GM18517 (cell line): ENCODE measurements around the gene PHF23.

Experiments used
- ATAC-seq: cut with Tn5 transposase; IDR thresholded peaks from one replicate; pipeline ENCODE4 v1.9.1; 2021; ENCODE audit warnings: mild to moderate bottlenecking, moderate library complexity; ENCODE audit not compliant: unreplicated experiment

Gene PHF23

GRCh38 chr17:7238420-7239090 is 702 bp downstream of the PHF23 start:
- ATAC-seq = no peak

- no peak for ATAC-seq
Measured at GRCh38 chr17:7237761-7238419, 1.4 kb downstream of the PHF23 start.

GRCh38 chr17:7237266-7237760 is 1.9 kb downstream of the PHF23 start:
- ATAC-seq = no peak

GRCh38 chr17:7236808-7237207 is 2.4 kb downstream of the PHF23 start:
- no peak for ATAC-seq

GRCh38 chr17:7235693-7236665 is 3.3 kb downstream of the PHF23 start:
- no peak for ATAC-seq

- peak; percentile 48 for ATAC-seq
Measured at GRCh38 chr17:7234083-7234951, 4.9 kb downstream of the PHF23 start, which contains the start of gene DVL2. Gene DVL2, minus strand, starts transcription at chr17:7234517. Its CDS starts 255 bp downstream, at chr17:7234262.

GRCh38 chr17:7233701-7234082 is 5.6 kb downstream of the PHF23 start:
- peak; percentile 2 for ATAC-seq

- no peak for ATAC-seq
Measured at GRCh38 chr17:7232114-7232513, 7.1 kb downstream of the PHF23 start.

GRCh38 chr17:7229504-7229903 is 9.8 kb downstream of the PHF23 start:
- no peak for ATAC-seq

- no peak for ATAC-seq
Measured at GRCh38 chr17:7228920-7229319, 10.3 kb downstream of the PHF23 start.

- no peak for ATAC-seq
Measured at GRCh38 chr17:7226721-7227710, 12.2 kb downstream of the PHF23 start.

- no peak for ATAC-seq
Measured at GRCh38 chr17:7225711-7226331, 13.4 kb downstream of the PHF23 start.

- ATAC-seq = no peak
Measured at GRCh38 chr17:7224661-7225111, 14.6 kb downstream of the PHF23 start.

GRCh38 chr17:7224110-7224509 is 15.1 kb downstream of the PHF23 start:
- no peak for ATAC-seq

- ATAC-seq = no peak
Measured at GRCh38 chr17:7223375-7223774, 15.9 kb downstream of the PHF23 start.

- ATAC-seq = no peak
Measured at GRCh38 chr17:7222972-7223292, 16.3 kb downstream of the PHF23 start.

GRCh38 chr17:7222093-7222971 is 16.9 kb downstream of the PHF23 start:
- ATAC-seq = no peak
